Stimulated activated CD8-positive, alpha-beta memory T cell treated with anti-CD3 and anti-CD28 coated beads, Interleukin-12 subunit alpha, Interleukin-12 subunit beta, amount 100 ng/mL, for 24 hours (primary cell): Measurements from ENCODE around the gene SLC4A2.

Experiments used
- DNase-seq: peaks from one replicate; pipeline ENCODE4 v3.0.0-alpha.2; 2020; ENCODE audit errors: extremely low read depth

The SLC4A2 gene

GRCh38 chr7:151115121-151115835 is 55.9 kb downstream of the SLC4A2 start:
- no peak for DNase-seq

DNA sequence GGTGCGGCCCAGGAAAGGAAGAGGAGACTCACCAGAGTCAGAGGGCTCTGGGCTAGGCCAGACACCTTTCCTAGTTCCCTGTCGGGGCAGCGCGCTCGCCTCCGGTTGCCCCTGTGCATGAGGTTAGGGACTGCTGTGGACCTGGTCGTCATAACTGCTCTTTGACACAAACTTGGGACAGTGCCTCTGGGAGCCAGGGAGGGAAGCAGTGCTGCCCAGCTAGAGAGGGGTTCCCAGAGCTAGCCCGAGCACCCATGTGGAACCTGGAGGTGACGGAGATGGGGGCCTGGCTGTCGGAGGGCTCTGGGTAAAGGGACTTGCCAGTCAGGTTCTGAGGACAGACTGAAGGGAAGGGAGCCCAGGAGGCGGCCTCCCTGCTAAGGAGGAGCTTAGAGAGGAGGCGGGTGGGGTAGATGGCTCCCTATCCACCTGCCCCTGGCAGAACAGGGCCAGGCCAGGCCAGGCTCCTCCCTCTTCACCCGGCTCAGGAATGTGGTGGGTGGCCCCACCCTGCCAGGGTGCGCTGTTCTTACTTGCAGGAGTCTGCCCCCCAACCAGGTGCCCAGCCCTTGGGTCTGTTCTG is 56.5 kb downstream of the SLC4A2 start:
- no peak for DNase-seq

DNA sequence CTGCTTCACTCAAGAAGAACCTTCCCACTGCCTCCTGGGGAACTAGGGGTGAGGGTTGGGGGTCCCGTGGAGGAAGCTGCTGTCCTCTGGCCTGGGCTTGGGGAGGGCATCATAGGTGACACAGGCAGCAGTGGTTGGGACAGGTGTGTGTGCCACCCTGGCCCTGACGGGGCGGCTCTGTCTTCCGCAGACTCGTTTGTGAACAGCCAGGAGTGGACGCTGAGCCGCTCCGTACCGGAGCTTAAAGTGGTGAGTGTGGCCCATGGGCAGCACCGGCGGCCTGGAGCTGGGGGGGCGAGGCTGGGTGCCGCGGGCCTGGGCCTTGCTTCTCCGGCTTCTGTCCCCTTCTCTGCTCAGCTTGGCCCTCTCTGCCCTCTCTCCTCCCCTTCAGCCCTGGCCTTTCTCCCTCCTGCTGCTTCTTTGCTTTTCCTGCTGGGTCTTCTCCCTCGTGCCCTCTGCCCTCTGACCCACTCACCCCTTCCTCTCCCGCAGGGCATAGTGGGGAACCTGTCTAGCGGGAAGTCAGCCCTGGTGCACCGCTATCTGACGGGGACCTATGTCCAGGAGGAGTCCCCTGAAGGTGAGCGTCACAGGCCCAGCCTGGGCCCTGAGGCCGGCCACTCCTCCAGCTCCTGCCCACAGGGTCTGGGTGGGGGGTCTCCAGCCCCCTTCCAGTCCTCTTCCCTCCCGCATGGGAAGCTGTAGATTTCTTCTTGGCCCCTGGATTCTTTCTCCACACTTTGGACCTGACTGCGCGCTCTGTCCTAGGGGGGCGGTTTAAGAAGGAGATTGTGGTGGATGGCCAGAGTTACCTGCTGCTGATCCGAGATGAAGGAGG is 57.4 kb downstream of the SLC4A2 start:
- no peak for DNase-seq

GRCh38 chr7:151117565-151117964 is 58.2 kb downstream of the SLC4A2 start:
- DNase-seq: no peak

DNA sequence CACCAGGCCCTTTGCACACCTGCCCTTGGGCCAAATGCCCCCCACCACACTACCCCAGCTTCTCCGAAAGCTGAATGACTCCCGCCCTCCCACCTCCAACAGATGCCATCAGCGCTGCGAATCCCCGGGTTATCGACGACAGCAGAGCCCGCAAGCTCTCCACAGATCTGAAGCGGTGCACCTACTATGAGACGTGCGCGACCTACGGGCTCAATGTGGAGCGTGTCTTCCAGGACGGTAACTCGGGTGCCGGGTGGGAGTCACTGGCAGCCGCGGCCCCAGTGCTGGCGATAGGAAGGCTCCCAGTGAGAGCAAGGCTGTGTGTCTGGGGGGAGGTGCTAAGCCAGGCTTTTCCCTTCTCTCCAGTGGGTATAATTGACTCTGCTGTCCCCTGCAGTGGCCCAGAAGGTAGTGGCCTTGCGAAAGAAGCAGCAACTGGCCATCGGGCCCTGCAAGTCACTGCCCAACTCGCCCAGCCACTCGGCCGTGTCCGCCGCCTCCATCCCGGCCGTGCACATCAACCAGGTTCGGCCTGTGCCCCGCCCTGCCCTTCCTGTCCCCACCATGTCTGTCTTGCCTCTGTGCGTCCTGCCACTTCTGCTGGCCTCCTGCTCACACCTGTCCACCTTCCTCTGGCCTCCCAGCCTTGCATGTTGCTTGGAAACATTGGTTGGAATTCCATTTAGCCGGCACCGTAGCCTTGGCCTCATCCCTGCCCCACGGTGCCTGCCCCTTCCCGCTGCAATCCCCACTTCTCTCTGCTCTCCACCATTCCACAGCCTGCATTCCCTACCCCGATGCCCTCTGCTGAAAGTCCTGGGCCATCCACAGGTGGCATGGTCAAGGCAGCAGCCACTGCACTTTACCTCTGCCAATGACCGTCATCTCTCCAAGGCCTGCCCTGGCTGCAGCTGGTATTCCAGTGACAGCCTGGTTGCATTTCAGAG is 59.0 kb downstream of the SLC4A2 start:
- DNase-seq: no peak

GRCh38 chr7:151119055-151119415 is 59.6 kb downstream of the SLC4A2 start:
- DNase-seq: no peak

DNA sequence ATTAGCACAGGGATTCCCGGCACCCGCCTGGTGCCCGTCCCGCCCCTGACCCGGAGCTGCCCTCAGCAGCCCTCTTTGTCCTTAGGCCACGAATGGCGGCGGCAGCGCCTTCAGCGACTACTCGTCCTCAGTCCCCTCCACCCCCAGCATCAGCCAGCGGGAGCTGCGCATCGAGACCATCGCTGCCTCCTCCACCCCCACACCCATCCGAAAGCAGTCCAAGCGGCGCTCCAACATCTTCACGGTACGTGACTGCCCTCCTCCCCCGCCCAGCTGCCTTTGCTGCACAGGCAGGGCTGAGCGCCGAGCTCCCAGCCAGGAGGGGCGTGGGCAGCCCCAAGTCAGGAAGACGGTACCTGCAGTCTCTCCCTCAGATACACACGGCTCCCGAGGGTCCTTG is 60.5 kb downstream of the SLC4A2 start:
- DNase-seq: no peak

DNA sequence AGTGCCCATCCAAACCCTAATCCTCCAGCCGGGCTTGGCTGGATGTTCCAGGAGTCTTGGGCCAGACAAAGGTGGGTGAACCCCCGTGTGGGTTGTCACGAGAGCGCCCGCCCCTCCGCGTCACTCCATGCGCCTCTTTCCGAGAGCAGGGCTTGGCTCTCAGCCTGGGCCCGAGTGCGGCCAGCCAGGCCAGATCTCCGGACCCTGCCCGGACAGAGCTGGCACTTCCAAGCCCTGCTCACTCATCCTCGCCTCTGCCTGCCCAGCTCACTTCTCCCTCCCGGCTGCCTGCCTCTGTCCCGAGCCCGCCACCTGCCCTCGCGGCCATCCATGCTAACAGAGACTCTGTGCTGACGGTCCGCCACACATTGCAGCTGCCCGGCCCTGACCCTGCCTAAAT is 61.5 kb downstream of the SLC4A2 start:
- no peak for DNase-seq

DNA sequence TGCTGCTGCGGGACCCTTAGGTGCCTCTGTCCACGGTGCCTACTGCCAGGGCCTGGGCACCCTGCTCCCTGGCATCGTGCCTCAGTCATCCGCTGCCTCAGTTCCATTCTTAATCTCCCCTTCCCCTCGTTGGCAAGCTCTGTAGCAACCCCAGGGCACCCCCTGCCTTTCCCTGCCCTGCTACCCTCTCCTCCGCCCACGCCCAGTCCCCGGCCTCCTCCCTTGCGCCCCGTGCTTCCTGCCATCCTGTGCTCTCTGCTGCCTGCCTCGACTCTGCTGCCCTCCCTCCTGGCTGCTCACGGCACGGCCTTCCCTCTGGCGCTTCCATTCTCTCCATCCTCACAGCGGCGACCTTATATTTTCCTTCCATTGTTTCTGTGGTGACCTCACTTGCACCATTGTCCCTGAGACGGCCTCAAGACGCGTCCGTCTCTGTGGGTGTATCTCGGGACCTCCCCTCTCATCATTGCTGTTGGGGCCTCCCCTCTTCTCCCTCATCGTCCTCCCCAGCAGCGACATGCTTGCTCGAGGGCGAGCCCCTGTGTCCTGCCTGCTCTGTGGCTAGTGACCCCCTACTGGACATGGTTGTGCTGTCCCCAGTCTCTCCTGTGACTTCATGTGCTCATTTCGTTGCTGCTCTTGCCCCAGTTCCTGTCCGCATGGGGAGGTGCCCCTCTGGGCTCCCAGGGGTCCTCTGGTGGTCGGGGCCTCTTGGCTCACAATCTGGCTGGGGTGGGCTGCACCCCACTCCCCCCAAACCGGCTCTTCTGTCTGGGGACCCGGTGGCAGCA is 62.2 kb downstream of the SLC4A2 start:
- no peak for DNase-seq

DNA sequence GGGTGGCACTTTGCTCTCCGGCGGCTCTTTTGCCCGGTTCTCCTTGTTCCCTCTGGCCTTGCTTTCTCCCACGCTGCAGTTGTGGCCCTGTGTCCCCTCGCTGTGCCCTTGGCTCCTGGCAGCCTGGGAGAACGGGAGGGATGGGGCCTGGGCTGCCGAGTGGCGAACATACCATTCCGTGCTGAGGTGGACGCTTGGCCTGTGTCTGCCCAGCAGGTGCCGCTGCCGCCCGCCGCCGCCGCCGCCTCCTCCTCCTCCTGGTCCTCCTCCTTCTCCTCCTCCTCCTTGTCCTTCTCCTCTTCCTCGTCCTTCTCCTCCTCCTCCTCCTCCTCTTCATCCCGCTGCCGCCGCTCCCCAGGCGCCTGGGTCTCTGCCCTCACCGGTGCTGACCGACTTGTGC is 62.9 kb downstream of the SLC4A2 start:
- no peak for DNase-seq

GRCh38 chr7:151122796-151123157 is 63.4 kb downstream of the SLC4A2 start:
- no peak for DNase-seq

- no peak for DNase-seq
Measured at GRCh38 chr7:151123158-151123821, 63.9 kb downstream of the SLC4A2 start.

DNA sequence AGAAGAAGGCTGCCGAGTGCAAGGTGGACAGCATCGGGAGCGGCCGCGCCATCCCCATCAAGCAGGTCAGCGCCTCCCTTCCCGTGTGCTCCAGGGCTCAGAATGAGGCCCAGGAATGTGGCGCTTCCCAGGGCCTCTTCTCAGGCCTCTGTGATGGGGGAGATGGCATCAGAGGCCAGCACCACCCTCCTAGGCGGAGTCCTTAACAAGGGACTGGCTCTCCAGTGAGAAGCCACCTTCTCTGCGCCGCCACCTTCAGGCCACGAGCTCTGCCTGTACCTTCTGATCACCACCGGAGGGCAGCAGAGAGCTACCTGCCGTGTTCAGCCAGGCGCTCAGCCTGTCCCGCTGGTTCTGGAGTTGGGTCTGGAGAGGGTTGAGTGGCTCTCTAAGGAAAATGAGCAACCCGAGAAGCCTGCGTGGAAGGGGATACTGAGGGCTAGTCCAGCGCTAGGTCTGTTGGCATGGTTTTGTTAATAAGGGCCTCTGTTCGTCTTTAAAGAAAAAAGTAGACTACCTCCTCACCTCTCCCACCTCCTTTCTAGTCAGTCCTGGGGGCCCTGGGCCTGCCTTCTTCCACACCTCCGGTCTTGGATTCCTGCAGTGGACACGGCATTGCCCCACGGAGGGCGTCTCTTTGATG is 64.6 kb downstream of the SLC4A2 start:
- peak; percentile 27 for DNase-seq

DNA sequence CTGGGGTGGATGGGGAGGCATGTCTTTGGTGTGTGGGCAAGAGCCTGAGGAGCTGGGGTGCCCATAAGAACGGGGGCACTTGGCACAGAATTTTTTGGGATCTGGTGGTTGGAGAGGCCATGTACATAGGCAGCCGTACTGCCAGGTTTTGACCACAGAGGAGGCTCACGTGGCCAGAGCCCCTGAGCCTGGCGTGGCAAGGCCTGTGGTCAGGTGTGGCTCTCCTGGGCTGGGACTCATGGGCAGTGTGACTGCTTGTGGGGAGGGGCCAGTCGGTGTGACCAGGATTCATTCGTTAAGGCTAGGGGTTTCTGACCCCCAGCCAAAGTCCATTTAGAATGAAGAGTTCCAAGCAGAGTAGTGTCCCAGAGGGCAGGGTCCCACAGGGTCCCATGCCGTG is 65.1 kb downstream of the SLC4A2 start:
- DNase-seq: no peak

DNA sequence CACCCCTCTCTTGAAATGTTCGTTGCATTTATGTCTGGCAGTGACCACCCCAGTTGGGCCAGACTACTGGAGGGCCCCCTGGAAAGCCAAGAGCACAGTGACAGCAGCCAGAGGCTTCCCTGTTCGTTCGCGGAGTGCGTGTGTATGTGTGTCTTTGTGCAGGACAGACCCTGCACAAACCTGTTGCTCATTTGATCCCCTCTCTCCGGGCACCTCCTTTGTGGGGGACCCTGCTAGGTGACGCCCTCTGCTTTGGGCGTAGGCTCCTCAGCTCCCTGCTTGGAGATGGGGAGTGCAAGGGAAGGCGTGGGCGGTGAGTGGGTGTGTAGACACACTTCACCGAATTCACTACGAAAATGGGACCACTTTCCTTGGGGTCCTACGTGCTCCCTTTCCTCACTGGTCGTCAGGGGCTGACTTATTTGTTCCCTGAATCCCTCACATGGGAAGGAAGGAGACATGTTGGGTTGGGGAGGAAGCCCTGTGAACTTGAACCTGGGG is 65.6 kb downstream of the SLC4A2 start:
- no peak for DNase-seq

DNA sequence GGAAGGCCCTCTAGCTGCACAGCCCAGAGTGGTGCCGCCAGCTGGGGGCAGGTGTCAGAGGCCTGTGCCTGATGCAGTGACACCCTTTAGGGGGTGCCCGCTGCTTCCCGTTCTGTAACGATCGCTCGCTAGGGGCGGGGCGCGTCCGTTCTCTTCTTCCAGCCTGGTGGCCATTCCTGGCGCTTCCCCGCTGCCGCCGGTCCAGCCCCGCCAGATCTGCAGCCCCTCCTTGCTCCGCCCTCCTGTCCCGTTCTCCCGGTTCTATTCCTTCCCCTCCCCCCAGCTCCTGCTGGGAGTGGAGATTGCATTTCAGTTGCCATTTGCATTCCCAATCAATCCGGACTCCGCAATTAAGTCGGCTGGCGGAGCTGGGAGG is 66.1 kb downstream of the SLC4A2 start:
- DNase-seq: no peak

DNA sequence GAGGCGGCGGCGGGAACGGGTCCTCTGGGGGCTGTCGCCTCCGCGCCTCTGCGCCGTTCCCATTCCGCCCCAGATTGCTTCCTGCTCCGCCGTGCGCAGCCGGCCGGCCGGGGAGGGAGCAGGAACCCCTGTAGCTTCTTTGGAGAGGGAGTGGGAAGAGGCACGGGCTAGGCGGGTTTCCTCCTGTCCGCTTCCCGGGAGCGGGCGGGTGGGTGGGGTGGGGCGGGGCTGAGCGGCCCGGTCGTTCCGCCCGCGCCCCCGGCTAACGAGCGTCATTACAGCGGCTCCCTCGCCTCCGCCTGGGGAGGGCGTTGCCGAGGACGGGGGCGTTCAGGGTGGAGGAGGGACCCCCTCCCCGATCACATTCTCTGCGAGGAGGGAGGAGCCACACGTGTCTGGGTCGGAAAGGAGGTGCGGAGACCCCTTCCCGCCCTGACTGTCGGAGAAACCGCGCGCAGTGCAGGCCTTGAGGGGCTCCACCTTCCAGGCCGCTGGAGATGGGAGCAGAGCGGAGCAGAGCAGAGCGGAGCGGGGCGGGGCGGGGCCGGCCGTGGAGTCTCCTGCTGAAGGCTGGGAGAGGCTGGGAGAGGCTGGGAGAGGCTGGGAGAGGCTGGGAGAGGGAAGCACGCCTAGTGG is 66.6 kb downstream of the SLC4A2 start:
- no peak for DNase-seq
